Gastroesophageal sphincter (tissue), 3 donors: ENCODE results near the gene PGAM4.

ENCODE experiments used
- EP300 ChIP-seq: sonication (generic); formaldehyde crosslinking; IDR thresholded peaks from one replicate; pipeline ENCODE4 v1.6.1; 2017; ENCODE audit warnings: antibody characterized with exemption, mild to moderate bottlenecking
- POLR2A ChIP-seq, 2 donors: fragments of 450-650 bp; IDR thresholded peaks; one replicate each; pipeline ENCODE4 v1.6.1; 2017; ENCODE audit warnings: antibody characterized with exemption in 2 of 2, mild to moderate bottlenecking in 2 of 2, moderate library complexity in 1 of 2
- POLR2AphosphoS5 ChIP-seq: sonication (generic); formaldehyde crosslinking; IDR thresholded peaks from one replicate; pipeline ENCODE4 v1.6.1; 2017; ENCODE audit warnings: antibody characterized with exemption
- TF ChIP-seq, protein P1 (sequence below), 4 experiments: fragments of 200-600 bp in 2 of 4; fragments of 450-650 bp in 2 of 4; sonication (generic) in 1 of 4; IDR thresholded peaks; one replicate each; pipeline ENCODE4 v1.5.1; 2017 to 2019; ENCODE audit warnings: antibody characterized with exemption in 4 of 4, mild to moderate bottlenecking in 2 of 4, moderate library complexity in 2 of 4

GRCh38 chrX:77967631-77968030 lies 1.8 kb downstream of the PGAM4 start:
- TF ChIP-seq, protein P1, sequence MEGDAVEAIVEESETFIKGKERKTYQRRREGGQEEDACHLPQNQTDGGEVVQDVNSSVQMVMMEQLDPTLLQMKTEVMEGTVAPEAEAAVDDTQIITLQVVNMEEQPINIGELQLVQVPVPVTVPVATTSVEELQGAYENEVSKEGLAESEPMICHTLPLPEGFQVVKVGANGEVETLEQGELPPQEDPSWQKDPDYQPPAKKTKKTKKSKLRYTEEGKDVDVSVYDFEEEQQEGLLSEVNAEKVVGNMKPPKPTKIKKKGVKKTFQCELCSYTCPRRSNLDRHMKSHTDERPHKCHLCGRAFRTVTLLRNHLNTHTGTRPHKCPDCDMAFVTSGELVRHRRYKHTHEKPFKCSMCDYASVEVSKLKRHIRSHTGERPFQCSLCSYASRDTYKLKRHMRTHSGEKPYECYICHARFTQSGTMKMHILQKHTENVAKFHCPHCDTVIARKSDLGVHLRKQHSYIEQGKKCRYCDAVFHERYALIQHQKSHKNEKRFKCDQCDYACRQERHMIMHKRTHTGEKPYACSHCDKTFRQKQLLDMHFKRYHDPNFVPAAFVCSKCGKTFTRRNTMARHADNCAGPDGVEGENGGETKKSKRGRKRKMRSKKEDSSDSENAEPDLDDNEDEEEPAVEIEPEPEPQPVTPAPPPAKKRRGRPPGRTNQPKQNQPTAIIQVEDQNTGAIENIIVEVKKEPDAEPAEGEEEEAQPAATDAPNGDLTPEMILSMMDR (IDR thresholded peaks at IDR 0.05), result no peak
- no peak for TF ChIP-seq POLR2AphosphoS5
- TF ChIP-seq POLR2A (IDR thresholded peaks at IDR 0.05), result no peak
- TF ChIP-seq EP300, result no peak
